ENCODE data around the gene ZBTB26. TPM values are rescaled to one million over a fixed set of nuclear protein-coding genes. Genes with fewer than 3 reads are reported as not detected.
"Not testable (repeated sequence)": the region's sequence is repeated elsewhere in the genome, so short reads cannot be mapped to it uniquely, and the experiment has no call there.

Gene ZBTB26
- total RNA-seq, 1 donor from 2014 or later, result 8.4 TPM

DNA sequence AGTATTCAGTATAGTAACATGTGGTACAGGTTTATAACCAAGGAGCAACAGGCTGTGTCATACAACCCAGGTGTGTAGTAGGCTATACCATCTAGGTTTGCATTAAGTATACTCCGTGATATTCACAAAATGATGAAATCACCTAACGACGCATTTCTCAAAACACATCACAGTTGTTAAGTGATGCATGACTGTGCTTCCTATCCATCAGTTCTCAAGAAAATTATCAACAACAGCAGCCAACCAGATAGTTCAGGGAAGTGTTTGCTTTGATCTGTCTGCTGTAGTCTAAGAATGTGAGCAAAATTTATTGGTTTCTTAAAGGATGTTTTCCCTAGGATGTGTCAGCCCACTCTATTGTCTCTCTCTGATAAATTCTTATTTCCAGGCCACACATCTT lies 7.4 kb downstream of the ZBTB26 start:
- no peak for DNase-seq

DNA sequence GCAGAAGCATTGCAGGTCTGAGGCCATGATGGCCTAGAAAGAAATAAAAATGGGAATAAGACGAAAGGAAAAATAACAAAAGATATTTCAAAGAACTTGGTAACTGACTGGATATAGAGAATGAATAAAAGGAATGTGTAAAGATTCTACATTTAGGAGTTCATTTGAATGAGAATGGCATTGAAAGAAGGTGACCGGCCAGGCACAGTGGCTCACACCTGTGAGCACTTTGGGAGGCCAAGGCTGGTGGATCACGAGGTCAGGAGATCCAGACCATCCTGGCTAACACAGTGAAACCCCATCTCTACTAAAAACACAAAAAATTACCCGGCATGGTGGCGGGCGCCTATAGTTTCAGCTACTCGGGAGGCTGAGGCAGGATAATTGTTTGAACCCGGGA lies 8.6 kb downstream of the ZBTB26 start:
- DNase-seq, result no peak

DNA sequence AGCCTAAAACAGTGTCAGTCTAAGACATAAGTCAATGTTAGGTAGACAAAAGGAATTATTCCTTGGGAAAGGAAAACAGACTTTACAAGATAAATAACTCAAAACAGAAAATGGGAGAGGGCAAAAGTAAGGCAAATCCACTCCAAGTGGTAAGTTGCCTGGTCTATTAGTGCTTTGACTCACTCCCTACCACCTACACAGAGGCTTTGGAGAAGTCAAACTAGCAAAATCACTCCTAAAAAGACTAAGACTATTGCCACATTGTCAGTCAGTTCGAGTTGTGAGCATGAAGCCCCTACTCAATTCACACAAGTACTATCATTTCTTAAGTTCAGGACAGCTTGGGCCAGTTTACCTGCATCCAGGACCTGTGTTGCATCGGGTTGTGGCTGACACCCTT lies 13.0 kb downstream of the ZBTB26 start:
- no peak for DNase-seq

DNA sequence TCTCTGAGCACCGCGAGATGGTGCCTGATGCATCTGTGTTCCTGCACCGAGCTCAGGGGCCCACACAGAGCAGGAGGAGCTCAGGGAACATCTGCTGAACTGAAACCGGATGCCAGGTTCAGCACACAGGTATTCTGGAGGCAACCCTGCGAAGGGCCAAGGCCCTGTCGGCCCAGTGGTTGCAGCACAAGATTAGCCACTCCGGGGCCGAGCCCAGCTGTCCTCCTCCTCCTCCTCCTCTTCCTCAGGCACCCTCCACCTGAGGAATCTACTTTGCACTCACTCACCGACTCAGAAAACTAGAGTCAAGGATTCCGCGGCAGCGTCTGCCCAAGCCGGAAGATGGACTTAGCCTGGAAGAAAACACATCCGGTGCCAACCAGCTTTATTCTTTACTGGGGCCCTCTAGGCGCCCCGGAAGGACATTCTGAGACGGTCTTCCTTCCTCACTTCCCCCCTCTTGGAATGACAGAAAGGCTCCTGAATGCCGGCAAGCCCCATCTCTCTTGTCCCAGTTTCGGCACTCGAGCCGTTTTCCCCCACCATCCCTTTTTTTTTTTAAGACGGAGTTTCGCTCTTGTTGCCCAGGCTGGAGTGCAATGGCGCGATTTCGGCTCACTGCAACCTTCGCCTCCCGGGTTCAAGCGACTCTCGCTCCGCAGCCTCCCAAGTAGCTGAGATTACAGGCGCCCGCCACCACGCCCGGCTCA lies 18.2 kb downstream of the ZBTB26 start, which contains the start of gene ZBTB6:
TSS of gene ZBTB6 (minus strand) at position 360 of the 710 bp plus-strand sequence. CDS start 1,251 bp downstream, outside the sequence.
- peak; percentile 94 for DNase-seq

DNA sequence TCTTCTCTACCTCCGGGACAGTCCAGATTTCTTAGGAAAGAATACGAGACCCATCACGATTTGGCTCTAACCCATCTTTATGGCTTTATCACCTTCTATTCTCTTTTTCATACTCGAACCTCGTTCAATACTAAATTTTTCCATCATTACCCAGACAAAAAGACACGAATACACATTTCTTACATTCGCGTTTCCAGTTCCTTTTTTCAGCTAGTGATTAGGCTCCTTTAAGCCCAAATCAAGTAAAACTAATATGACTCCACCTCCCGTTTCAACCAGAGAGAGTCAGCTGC lies 18.7 kb downstream of the ZBTB26 start:
- DNase-seq, result no peak

DNA sequence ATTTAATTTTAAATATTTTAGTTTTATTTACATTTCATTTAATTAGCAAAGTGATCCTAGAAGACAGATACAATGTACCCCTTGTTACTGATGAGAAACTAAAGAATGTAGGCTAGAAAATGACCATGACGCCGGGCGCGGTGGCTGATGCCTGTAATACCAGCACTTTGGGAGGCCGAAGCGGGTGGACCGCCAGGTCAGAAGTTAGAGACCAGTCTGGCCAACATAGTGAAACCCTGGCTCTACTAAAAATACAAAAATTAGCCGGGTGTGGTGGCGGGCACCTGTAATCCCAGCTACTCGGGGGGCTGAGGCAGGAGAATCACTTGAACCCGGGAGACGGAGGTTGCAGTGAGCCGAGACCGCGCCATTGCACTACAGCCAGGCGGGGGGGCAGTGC lies 25.2 kb downstream of the ZBTB26 start:
- not testable (repeated sequence) for DNase-seq

DNA sequence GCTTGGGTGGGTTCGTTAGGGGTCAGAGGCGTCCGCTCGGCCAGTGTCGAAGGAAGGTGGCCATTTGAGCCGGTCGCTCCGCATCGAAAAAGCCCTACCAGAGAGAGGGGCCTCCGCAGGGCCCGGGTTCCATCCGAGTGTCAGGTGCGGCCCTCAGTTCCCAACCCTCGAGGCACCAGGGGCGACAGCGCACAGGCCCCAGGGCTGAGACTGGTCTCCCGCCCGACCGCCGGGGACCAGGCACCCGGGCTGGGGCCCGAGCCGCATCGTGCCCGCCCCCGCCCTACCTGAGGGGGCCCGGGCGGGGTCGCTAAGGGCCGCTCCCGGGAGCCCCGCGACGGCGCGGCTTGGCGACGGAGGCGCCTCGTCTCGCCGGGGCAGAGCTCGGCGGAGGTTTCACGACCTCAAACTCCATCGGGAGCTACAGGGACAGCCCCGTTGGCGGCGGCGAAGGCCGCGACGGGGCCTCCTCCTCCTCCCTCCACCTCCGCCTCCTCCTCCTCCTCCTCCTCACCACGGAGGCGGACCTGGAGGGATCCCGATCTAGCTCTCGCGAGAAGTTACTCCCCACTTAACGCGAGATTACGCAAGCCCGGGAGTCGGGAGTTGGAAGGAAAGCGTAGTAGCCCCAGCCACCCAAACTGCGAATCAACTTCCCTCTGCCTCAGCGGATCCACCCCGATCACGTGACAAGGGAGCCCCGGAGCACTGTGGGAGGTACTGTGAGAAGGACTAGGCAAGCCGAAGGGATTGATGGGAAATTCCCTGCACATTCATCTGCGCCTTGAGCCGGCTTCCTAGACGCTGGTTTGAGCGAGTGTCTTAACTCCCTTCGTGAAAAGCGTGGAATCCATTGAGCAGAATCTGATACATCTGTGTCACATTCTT lies 26.2 kb downstream of the ZBTB26 start, which contains the start of gene RC3H2:
TSS of gene RC3H2 (minus strand) at position 537 of the 888 bp plus-strand sequence. CDS start 7,850 bp downstream, outside the sequence.
- DNase-seq, result peak; percentile 100

DNA sequence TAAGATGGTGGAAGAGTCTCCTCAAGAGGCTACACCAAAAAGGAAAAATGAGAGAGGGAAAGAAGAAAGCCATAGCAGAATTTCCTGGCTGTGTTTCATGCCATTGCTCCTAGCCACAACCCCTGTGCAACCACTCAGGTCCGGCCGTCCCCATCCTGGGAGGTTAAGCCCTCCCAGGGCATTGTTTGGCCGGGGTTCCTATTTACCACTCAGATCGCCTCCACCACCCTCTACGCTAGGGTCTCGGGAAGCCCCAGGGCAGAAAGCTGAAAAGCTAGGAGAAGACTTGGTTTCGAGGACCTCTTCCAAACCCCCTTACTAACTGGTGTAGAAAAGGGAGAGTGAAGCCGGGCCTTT lies 26.9 kb downstream of the ZBTB26 start:
- no peak for DNase-seq

DNA sequence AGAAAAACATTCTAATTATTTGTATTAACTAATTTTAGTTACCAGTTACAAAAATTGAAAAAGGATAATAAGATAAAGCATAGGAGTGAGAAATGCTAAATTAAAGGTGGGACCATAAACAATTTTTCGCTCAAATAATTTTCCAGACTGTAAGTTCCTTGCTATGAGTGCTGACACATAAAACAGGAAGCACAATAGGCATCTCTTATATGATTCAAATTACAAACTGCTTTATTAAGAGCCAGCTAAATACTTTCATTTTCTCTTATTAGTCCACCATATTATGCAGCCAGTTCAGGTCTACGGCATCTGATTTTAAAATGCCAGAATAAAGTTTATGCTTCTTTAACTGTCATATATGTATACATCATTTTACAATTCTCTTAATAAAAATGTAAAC lies 30.5 kb downstream of the ZBTB26 start:
- DNase-seq, result no peak

DNA sequence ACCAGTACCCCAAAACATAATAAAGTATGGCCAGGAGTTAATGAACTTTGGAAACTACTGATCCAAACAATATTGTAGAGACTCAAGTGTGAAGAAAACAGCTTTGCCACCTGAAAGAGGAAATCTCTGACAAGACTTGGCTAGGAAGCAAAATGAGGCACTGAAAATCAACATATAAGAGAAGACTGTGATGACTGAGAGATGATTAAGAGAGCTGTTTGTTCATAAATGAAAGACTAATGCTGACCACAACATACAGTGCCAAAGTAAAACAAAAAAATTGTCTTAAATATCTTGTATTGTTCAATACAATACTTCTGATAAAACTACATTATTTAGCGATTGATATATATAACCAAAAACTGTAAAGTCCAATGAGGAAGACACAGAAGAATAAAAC lies 33.3 kb downstream of the ZBTB26 start:
- DNase-seq, result no peak

DNA sequence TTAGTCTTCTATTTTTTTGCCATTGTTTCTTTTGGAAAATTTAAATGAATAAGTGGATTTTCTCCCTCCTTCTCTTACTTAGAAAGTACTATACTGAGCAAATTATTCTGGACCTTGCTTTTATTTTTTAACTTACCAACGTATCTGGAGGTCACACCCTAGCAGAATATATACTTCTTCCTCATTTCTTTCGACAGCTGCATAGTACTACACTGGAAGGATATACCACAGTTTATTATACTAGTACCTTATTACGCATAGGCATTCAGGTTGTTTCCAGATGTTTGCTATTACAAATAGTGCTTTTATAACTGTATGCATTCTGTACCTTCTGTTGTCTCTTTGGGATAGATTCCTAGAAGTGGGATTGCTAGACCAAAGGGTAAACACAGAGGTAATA lies 42.8 kb downstream of the ZBTB26 start:
- no peak for DNase-seq

DNA sequence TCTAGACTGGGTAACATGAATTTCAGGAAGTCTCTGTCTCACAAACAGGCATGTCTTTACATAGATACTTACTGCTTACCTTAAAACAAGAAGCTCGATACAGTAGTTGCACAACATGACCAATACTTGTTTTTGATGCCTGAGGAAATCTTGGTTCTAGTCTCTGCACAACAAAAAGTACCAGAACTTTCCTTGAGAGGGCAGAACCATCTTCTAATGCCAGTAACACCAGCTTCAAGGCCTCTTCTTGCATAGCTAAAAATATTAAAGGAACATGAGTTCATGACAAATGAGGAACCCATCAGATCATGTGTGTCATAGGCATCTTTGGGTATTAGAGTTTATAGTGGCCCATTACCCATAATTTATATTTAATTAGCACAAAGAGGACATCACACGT lies 48.2 kb downstream of the ZBTB26 start:
- no peak for DNase-seq

DNA sequence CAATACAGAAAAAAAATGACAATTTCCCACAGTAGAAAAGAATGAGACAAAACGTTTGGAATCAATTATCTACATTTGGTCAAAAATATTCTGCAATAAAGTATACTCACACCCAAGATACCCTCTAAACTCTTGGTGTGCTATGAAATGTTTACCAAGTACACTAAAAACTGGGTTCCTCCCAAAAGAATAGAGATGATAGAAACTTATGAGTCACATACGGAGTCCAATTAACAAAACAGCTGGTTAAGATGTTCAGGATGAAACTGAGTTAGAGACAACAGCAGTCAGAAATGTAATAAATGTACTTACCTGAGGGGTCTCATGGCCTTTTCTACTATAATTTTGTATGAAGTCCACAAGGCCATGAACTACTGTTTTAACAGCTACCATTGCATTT lies 51.9 kb downstream of the ZBTB26 start:
- DNase-seq, result no peak

DNA sequence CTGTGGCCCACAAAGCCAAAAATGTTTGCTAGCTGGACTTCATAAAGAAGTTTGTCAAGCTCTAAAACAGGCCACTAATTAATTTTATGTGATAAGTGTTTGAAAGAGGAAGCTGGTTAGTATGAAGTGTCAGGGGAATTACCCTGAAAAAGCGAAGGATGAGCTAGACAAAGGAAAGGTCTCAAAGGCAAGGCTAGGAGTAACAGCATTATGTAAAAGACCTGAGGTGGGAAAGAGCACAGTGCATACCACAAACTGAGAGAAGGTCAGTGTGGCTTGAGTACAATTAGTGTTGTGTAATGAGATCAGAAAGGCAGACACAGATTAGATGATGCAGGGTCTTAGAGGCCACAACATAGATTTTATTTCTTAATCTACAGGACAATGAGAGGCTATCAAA lies 55.8 kb downstream of the ZBTB26 start:
- no peak for DNase-seq

DNA sequence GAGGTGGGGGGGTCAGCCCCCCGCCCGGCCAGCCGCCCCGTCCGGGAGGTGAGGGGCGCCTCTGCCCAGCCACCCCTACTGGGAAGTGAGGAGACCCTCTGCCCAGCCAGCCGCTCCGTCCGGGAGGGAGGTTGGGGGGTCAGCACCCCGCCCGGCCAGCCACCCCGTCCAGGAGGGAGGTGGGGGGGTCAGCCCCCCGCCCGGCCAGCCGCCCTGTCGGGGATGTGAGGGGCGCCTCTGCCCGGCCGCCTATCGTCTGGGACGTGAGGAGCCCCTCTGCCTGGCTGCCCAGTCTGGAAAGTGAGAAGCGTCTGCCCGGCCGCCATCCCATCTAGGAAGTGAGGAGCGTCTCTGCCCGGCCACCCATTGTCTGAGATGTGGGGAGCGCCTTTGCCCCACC lies 64.0 kb downstream of the ZBTB26 start:
- DNase-seq, result not testable (repeated sequence)

DNA sequence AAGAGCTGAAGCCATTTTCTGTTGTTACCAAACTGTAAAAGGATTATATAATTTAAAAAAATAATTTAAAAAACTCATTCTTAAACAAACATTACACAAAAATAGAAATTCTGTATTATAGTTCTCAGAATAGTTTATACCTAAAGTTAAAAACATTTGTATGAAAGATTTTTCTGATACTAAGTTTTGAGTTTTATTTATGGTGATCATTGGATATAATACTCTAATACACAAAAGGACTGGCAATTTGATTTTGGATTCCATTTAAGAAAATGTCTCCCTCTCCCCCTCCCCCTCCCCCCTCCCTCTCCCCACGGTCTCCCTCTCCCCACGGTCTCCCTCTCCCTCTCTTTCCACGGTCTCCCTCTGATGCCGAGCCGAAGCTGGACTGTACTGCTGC lies 65.2 kb downstream of the ZBTB26 start:
- no peak for DNase-seq

Small RNAs within 50 kb of the gene (small RNA-seq; reads per million reads assigned to genes)
- gene RNY1P15 (ENCODE audit: low replicate concordance) (not detected), gene SNORD90 (ENCODE audit: low replicate concordance) (3,146 reads per million, percentile 99 among the genes with 10 or more reads in this experiment)

Other genes with a start within 250 kb of the ZBTB26 start
- not detected for gene OR1L4, start 207.5 kb downstream of the ZBTB26 start, total RNA-seq
- gene OR1L6, start 189.2 kb downstream of the ZBTB26 start, total RNA-seq, result not detected
- gene OR5C1, start 142.6 kb downstream of the ZBTB26 start, total RNA-seq, result not detected
- not detected for gene OR1K1, start 131.4 kb downstream of the ZBTB26 start, total RNA-seq
- gene PDCL, start 102.9 kb downstream of the ZBTB26 start, total RNA-seq, result 28.8 TPM
- gene RC3H2, start 26.2 kb downstream of the ZBTB26 start, total RNA-seq, result 55.4 TPM
- 19.2 TPM for gene ZBTB6, start 18.2 kb downstream of the ZBTB26 start, total RNA-seq
- 83.2 TPM for gene RABGAP1, start 9.5 kb upstream of the ZBTB26 start, total RNA-seq
- gene GPR21, start 102.2 kb upstream of the ZBTB26 start, total RNA-seq, result 2.6 TPM

Data from tongue (tissue), 3 donors.